NCI-H1694 (cell line): ENCODE data around the gene TMEM273.

Source experiments
- DNase-seq: peaks from one replicate; lab custom pipeline; 2025; lab: John Stamatoyannopoulos, UW

The TMEM273 gene

GRCh38 chr10:49164559-49165188 lies 23.5 kb downstream of the TMEM273 start:
- no peak for DNase-seq

DNA sequence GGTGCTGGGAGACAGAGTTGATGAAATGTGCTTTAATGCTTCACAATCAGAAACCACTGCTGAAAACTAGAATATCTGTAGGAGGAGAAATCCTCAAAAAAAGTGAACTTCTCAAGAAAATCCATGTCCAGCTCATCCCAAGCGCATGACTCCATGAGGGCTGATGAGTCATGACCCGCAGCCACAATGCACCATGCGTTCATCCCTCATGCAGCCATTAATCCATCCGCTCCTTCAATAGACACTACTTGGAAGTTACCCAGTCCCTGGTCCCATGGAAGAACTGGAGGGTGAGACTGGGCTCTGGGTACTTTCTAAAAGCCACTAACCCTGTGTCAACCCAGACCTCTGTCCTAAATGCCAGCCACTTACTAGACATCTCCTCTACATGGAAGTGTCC lies 24.4 kb downstream of the TMEM273 start:
- no peak for DNase-seq

- DNase-seq, result no peak
These were observed 25.4 kb downstream of the TMEM273 start for GRCh38 chr10:49162761-49163310.

DNA sequence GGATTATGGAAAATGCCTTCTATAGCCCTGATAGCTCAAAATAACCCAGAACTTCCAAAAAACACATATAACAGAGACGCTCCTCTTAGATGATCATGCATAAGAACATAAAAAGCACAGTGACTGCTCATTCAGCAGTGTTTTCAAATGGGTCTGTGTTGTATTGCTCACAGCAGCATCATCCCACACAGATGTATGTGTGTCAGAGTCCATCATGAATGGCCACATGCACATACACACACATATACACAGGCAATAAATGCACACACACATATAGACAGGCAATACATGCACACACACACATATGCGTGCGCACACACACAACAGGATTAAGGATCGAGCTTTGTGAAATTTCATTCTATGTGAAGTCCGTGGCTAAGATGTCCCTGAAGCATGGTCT lies 26.1 kb downstream of the TMEM273 start:
- DNase-seq, result no peak

DNA sequence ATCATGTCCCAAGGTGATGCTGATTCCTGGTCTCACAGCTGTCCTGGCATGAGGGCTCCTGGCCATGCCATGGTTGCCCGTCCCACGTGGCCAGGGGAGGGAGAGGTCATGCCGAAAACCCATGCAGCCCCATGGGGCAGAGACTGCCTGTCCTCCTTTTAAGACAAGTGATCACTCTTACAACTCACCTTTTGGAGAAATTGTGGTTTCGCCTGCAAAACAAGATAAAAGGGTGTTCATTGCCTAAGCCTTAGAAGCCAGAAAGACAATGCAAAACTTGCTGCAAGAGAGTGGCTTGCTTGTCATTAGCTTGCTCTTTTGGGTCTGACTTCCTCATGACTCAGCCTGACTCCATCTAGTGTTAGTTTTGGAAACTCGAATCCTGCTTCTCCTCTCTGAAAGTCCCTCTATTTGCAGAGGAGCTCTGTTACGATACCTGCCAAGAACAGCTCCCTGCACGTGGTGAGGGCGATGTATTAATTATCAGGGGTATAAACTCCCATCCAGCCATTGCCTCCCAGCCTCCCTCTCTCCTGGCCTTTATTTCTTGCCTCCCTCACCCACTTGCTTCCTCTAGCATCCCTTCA lies 26.7 kb downstream of the TMEM273 start:
- no peak for DNase-seq

DNA sequence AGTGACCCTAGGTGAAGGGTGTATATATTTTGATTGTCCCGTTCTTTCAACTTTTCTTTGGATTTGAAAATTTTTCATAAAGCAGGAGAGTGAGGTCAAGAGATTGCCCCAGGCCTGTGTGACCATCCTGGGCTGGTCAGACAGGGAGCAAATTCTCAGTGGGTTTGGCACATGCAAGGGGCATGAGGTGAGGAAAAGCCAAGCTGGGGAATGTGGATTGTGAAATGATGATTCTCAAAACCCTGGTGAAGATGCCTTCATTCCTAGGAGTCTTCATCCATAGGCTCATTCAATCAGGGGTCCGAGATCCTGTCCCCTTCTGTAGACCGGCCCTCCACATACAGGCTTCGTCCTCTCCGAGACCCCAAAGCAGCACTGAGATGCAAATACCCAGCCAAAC lies 27.4 kb downstream of the TMEM273 start:
- no peak for DNase-seq

DNA sequence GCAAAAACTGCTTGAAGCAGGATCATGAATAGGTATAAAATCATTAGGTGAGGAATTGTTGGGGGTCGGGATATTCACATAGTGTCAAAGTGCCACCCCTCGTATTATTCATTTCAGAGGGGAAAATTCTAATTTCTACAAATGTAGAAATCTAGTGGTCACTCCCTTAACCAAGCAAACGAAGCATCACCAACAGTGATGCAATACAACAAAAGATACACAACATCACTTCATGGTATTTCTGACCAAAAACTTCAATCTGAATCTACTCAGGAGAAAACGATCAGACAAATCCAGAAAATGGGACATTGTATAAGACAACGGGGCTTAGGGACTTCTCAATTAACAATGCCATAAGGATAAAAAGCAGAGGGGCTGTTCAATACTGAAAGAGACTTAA lies 28.1 kb downstream of the TMEM273 start:
- no peak for DNase-seq

DNA sequence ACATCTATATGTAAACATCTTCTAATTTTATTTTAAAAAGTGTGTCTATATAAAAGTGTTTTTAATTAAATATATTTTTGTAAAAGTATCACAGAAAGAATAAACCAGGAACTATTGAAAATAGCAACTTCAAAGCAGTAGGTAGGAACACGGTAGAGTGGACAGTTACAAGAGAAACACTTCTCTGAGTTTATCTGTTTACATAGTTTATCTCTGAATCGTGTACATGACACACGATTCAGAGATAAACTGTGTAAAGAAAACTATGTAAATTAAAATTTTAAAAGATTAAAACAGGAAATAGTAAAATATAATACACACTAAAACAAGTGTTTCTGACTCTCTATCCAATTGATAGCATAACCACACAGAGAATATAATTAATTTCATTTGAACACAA lies 29.3 kb downstream of the TMEM273 start:
- DNase-seq, result no peak

GRCh38 chr10:49158404-49158803 lies 29.8 kb downstream of the TMEM273 start:
- DNase-seq, result no peak

GRCh38 chr10:49157229-49157628 lies 31.0 kb downstream of the TMEM273 start:
- DNase-seq, result no peak

DNA sequence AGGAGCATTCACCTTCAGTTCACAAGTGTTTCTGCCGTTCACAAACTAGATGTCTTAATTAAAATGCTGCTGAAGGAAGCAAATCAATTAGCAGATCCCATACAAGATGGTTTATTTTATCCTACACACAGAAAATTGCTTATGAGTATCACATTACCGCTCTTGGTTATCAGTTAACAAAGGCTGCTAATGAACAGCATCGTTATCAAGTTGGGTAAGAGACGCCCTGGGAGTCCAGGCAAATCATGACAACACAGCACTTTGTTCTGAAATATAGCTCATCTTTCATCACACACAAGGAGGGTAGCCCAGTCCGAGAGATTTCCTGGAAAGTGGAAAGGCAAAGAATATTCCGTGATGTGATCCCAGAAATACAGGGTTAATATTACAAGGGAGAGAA lies 33.5 kb downstream of the TMEM273 start:
- no peak for DNase-seq

GRCh38 chr10:49153971-49154370 lies 34.2 kb downstream of the TMEM273 start:
- no peak for DNase-seq

DNA sequence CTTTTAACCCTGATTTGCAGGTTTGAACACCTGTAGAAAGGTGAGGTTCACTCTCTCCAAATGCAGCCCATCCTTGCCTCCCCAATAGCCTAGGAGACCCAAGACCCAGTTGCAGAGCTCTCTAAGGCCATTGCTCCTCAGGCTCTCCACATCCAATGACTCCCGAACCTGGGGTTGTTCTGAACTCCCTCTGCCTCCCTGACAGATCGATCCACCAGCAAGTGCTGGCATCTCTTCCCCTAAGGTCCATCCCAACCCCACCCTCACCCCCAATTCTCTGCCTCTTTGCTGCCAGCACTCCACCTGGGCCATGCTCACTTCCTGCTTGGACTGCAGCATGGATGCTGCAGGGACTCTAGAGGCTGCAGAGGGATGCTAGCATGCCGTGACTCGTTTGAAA lies 35.1 kb downstream of the TMEM273 start:
- no peak for DNase-seq

DNA sequence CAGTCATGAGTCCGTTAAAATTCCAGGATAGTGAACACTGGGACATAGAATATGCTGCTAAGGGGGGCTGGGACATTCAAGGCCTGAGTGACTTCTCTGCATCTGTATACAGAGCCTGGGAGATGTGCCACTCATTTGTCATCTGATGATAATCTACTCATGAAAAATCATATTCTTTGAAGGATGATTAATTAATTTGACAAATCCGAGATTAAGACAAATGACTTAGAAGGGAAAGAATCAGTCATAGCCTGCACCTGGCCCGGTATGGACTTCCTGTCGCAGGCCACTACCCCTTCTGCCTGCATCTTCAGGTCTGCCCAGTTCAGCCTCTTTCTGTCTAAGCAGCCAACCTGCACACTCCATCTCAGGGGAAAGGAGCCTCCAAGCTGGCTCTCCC lies 35.5 kb downstream of the TMEM273 start:
- no peak for DNase-seq

DNA sequence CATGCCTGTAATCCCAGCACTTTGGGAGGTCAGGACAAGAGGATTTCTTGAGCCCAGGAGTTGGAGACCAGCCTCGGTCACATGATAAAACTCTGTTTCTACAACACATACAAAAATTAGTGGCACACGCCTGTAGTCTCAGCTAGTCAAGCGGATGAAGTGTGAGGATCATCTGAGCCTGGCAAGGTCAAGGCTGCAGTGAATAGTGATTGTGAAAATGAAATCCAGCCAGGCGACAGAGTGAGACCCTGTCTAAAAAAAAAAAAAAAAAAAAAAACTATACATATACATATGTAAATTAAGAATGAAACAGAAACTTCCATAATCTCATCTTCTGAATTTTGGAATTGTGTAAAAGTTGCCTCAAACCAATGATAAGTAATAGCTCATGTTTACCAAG lies 36.2 kb downstream of the TMEM273 start:
- no peak for DNase-seq

GRCh38 chr10:49151481-49151880 lies 36.7 kb downstream of the TMEM273 start:
- no peak for DNase-seq

DNA sequence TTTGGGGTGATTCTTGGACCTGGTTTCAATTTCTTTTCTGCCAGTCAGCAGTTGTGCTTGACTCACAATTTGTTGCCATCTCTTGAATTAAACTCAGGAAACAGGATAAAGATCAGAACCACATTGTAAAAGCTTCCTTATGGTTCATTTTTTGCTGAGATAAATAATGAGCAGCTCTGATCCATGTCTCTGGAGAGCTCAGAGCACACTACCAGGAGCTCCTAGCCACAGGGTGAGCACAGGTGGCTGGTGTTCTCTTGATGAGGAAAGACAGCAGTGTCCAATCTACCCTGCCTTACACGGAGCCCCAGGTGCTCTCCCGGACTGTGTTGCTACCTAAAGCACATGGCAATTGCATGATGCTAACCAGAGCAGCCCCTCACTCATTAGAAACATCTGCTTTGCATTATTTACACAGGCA lies 37.2 kb downstream of the TMEM273 start:
- DNase-seq, result no peak

DNA sequence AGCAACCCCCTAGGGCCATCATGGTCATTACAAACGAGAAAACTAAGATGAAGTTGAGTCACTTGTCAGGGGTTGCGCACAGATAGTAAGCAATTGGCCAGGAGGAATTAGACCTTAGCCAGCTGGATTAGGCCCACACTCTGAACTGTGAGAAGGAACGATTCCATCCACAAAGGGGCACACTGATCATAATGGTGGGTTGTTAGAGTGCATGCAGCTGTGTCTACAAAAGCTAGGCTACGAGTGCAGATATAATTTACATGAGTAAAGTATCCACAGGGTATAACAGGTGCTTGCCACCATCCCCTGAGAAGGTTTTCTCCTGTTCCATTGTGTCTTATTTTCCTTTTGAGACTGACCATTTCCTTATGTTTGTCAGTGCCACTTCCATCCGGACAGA lies 37.8 kb downstream of the TMEM273 start:
- no peak for DNase-seq

GRCh38 chr10:49149881-49150280 lies 38.3 kb downstream of the TMEM273 start:
- no peak for DNase-seq

DNA sequence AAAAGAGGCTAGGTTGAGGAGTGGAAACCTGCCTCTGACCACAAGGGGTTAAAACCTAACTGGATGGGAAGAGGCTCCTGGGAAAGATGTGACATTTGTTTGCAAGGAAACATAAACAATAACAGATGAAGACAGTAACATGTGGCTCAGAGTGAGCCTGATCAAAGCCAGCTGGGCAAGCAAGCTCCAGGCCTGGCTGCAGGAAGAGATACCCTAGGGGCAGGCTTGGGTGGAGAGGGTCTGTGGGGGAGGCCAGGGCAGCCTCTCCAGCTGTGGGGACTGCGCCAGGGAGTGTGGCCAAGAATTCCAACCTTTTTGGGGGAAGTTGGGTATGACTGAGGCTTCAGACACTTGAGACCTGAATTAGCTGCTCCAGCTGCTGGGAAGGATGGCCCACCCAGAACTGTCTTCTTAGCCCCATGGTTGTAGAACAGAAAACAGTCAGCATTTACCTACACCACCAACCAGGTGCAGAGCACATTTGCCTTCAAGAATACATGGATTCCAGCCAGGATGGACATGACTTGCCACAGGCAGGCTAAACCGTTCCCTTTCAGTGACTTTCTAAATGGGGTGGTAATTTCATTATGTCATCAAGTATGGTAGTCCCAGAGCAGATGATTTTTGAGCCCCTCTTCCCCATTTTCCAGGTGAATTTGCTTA lies 44.0 kb downstream of the TMEM273 start:
- no peak for DNase-seq

- DNase-seq, result no peak
These were observed 44.9 kb downstream of the TMEM273 start for GRCh38 chr10:49143249-49143648.

- no peak for DNase-seq
These were observed 46.5 kb downstream of the TMEM273 start for GRCh38 chr10:49141541-49142332.
